ENCODE measurements around the gene FYB1. TPM values are rescaled to one million over a fixed set of nuclear protein-coding genes. Genes with fewer than 3 reads are reported as not detected.

FYB1 gene
- total and polyA plus RNA-seq, 2 donors (not counting 1 experiment from before 2014, with no cell fraction given): not detected

DNA sequence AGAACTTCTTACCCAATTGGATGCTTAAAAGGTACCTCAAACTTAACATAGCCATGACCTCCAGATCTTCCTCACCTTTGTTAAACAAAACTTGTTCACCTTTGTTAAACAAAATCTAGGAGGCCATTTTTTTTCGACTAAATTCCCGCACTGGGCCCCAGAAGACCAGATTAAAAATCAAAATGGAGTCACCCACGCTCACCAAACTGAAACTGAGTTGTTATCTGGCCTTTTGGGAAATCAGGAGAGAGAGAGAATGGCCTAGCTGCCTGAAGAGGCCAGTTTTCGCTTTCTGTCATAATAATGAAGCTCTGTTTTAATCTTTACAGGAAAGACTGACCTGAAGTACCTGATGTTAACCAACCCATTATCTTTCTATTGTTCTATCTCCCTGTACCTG is 69.4 kb downstream of the FYB1 start:
- Histone ChIP-seq H3K4me1 (ENCODE audit: control insufficient read depth, extremely low read depth, insufficient read depth, low read length) (no peaks in the 10 kb centered on the region), H3K4me3 (replicated peaks in 1 of 4; ENCODE audit: control extremely low read depth in 1 of 4, insufficient read depth in 1 of 4, low read depth in 3 of 4, low read length in 4 of 4) (no peak overlapping the region), H4K20me1 (ENCODE audit: control insufficient read depth, extremely low read depth, insufficient read depth, low read length) (no peaks in the 10 kb centered on the region), H3K79me2 (ENCODE audit: control insufficient read depth, insufficient read depth, low read length) (no peaks in the 10 kb centered on the region), H3K9ac (ENCODE audit: insufficient read depth, low read length) (no peak overlapping the region), H3K27me3 (ENCODE audit: control insufficient read depth, insufficient read depth, low read length) (no peaks in the 10 kb centered on the region), H3K4me2 (ENCODE audit: extremely low read depth, insufficient read depth, low read length) (no peak overlapping the region), H3K36me3 (ENCODE audit: control insufficient read depth, insufficient read depth, low read length) (no peaks in the 10 kb centered on the region), H3K9me3 (ENCODE audit: control insufficient read depth, insufficient read depth, low read depth, low read length) (no peaks in the 10 kb centered on the region), H3K27ac (ENCODE audit: insufficient read depth, low read length) (no peak overlapping the region), H2AFZ (ENCODE audit: low read length) (no peak overlapping the region)
- TF ChIP-seq EZH2 (IDR thresholded peaks at IDR 0.05; ENCODE audit: low read length, missing control alignments) (no peak), CTCF (conservative IDR thresholded peaks at IDR 0.05 in 1 of 2, IDR thresholded peaks at IDR 0.05 in 1 of 2; ENCODE audit: low read depth in 1 of 2, low read length in 2 of 2) (no peak)
- DNase-seq (ENCODE audit: low read depth in 2 of 2): no peak

GRCh38 chr5:39148983-39149534 is 70.3 kb downstream of the FYB1 start:
- DNase-seq (ENCODE audit: low read depth in 2 of 2): peak in 1 of 2 donors; percentile 34

More at GRCh38 chr5:39148983-39149534, 70.3 kb downstream of the FYB1 start:
- no peaks in the 10 kb centered on the region for H3K9me3 ChIP-seq (ENCODE audit: control insufficient read depth, insufficient read depth, low read depth, low read length)
- H3K4me3 ChIP-seq (replicated peaks in 1 of 4; ENCODE audit: control extremely low read depth in 1 of 4, insufficient read depth in 1 of 4, low read depth in 3 of 4, low read length in 4 of 4): no peak overlapping the region
- no peaks in the 10 kb centered on the region for H4K20me1 ChIP-seq (ENCODE audit: control insufficient read depth, extremely low read depth, insufficient read depth, low read length)
- no peak overlapping the region for H3K4me2 ChIP-seq (ENCODE audit: extremely low read depth, insufficient read depth, low read length)
- no peaks in the 10 kb centered on the region for H3K36me3 ChIP-seq (ENCODE audit: control insufficient read depth, insufficient read depth, low read length)
- H3K79me2 ChIP-seq (ENCODE audit: control insufficient read depth, insufficient read depth, low read length): no peaks in the 10 kb centered on the region
- TF ChIP-seq CTCF (conservative IDR thresholded peaks at IDR 0.05 in 1 of 2, IDR thresholded peaks at IDR 0.05 in 1 of 2; ENCODE audit: low read depth in 1 of 2, low read length in 2 of 2) (peak in 1 of 2 donors; percentile 28), EZH2 (IDR thresholded peaks at IDR 0.05; ENCODE audit: low read length, missing control alignments) (no peak)
- no peaks in the 10 kb centered on the region for H3K4me1 ChIP-seq (ENCODE audit: control insufficient read depth, extremely low read depth, insufficient read depth, low read length)
- H2AFZ ChIP-seq (ENCODE audit: low read length): no peak overlapping the region
- H3K9ac ChIP-seq (ENCODE audit: insufficient read depth, low read length): no peak overlapping the region
- H3K27me3 ChIP-seq (ENCODE audit: control insufficient read depth, insufficient read depth, low read length): no peaks in the 10 kb centered on the region
- no peak overlapping the region for H3K27ac ChIP-seq (ENCODE audit: insufficient read depth, low read length)

Data from fibroblast of lung (primary cell).